ENCODE measurements around the gene NINL.
A peak's percentile ranks its signal among the peaks of the same experiment; 100 is the strongest.

The NINL gene

GRCh38 chr20:25570148-25570530 lies 15.2 kb downstream of the NINL start:
- H3K79me1 ChIP-seq (ENCODE audit: low read length) = peaks cover 20% of the 10 kb centered on the region
- WGBS (ENCODE audit: extremely low coverage, insufficient coverage, low lambda C conversion rate) = no CpG with 5 or more reads among the region's 7 CpGs

GRCh38 chr20:25567286-25567685 lies 18.0 kb downstream of the NINL start:
- H3K27me3 ChIP-seq (ENCODE audit: insufficient read depth, low read length, poor library complexity) = no peaks in the 10 kb centered on the region
- no peak overlapping the region for H3K4me2 ChIP-seq (ENCODE audit: low read length)
- no peak overlapping the region for H2BK15ac ChIP-seq (replicated peaks; ENCODE audit: low read depth)
- no peak overlapping the region for H3K9ac ChIP-seq (ENCODE audit: low read length)
- no peak overlapping the region for H3K4me3 ChIP-seq (ENCODE audit: low read length)
- no peak overlapping the region for H2AK5ac ChIP-seq (ENCODE audit: low read length)
- peaks cover 11% of the 10 kb centered on the region for H3K79me1 ChIP-seq (ENCODE audit: low read length)
- H3K79me2 ChIP-seq (ENCODE audit: control insufficient read depth, insufficient read depth, low read length) = peaks cover 47% of the 10 kb centered on the region
- H2BK120ac ChIP-seq (ENCODE audit: low read depth, low read length) = no peak overlapping the region
- H3K23ac ChIP-seq (ENCODE audit: low read length) = no peak overlapping the region
- H2BK5ac ChIP-seq (ENCODE audit: low read length) = no peak overlapping the region
- no peak overlapping the region for H3K18ac ChIP-seq (ENCODE audit: low read length)
- H3K27ac ChIP-seq (ENCODE audit: low read depth, low read length) = no peak overlapping the region
- DNase-seq = no peak
- H4K5ac ChIP-seq (ENCODE audit: low read length) = no peak overlapping the region
- no CpG with 5 or more reads among the region's 2 CpGs for WGBS (ENCODE audit: extremely low coverage, insufficient coverage, low lambda C conversion rate)
- no peak overlapping the region for H3K4ac ChIP-seq (ENCODE audit: low read depth, low read length)
- no peak overlapping the region for H3K56ac ChIP-seq (ENCODE audit: low read length)
- H4K8ac ChIP-seq (ENCODE audit: low read depth, low read length) = no peak overlapping the region
- peaks cover 6% of the 10 kb centered on the region for H3K4me1 ChIP-seq (ENCODE audit: control insufficient read depth, low read depth, low read length)
- no peaks in the 10 kb centered on the region for H3K36me3 ChIP-seq (ENCODE audit: control insufficient read depth, insufficient read depth, low read length)

More at GRCh38 chr20:25570148-25570530, 15.2 kb downstream of the NINL start:
- H4K5ac ChIP-seq (ENCODE audit: low read length) = no peak overlapping the region
- H3K4ac ChIP-seq (ENCODE audit: low read depth, low read length) = no peak overlapping the region
- H2AK5ac ChIP-seq (ENCODE audit: low read length) = no peak overlapping the region
- H3K18ac ChIP-seq (ENCODE audit: low read length) = no peak overlapping the region
- H3K4me3 ChIP-seq (ENCODE audit: low read length) = no peak overlapping the region
- no peak overlapping the region for H3K56ac ChIP-seq (ENCODE audit: low read length)
- no peak overlapping the region for H4K8ac ChIP-seq (ENCODE audit: low read depth, low read length)
- H3K23ac ChIP-seq (ENCODE audit: low read length) = no peak overlapping the region
- H2BK5ac ChIP-seq (ENCODE audit: low read length) = no peak overlapping the region
- H3K27me3 ChIP-seq (ENCODE audit: insufficient read depth, low read length, poor library complexity) = no peaks in the 10 kb centered on the region
- no peak overlapping the region for H2BK120ac ChIP-seq (ENCODE audit: low read depth, low read length)
- H3K9ac ChIP-seq (ENCODE audit: low read length) = no peak overlapping the region
- H3K79me2 ChIP-seq (ENCODE audit: control insufficient read depth, insufficient read depth, low read length) = peaks cover 55% of the 10 kb centered on the region
- H3K36me3 ChIP-seq (ENCODE audit: control insufficient read depth, insufficient read depth, low read length) = no peaks in the 10 kb centered on the region
- H2BK15ac ChIP-seq (replicated peaks; ENCODE audit: low read depth) = no peak overlapping the region
- no peak overlapping the region for H3K4me2 ChIP-seq (ENCODE audit: low read length)
- no peak overlapping the region for H3K27ac ChIP-seq (ENCODE audit: low read depth, low read length)
- no peak for DNase-seq
- peaks cover 6% of the 10 kb centered on the region for H3K4me1 ChIP-seq (ENCODE audit: control insufficient read depth, low read depth, low read length)

GRCh38 chr20:25566821-25567220 lies 18.5 kb downstream of the NINL start:
- no peak overlapping the region for H3K4me3 ChIP-seq (ENCODE audit: low read length)
- H4K5ac ChIP-seq (ENCODE audit: low read length) = no peak overlapping the region
- DNase-seq = no peak
- peaks cover 8% of the 10 kb centered on the region for H3K79me1 ChIP-seq (ENCODE audit: low read length)
- no peak overlapping the region for H3K23ac ChIP-seq (ENCODE audit: low read length)
- no peak overlapping the region for H2BK15ac ChIP-seq (replicated peaks; ENCODE audit: low read depth)
- H3K9ac ChIP-seq (ENCODE audit: low read length) = no peak overlapping the region
- H2BK5ac ChIP-seq (ENCODE audit: low read length) = no peak overlapping the region
- peaks cover 6% of the 10 kb centered on the region for H3K4me1 ChIP-seq (ENCODE audit: control insufficient read depth, low read depth, low read length)
- H3K36me3 ChIP-seq (ENCODE audit: control insufficient read depth, insufficient read depth, low read length) = no peaks in the 10 kb centered on the region
- H3K4me2 ChIP-seq (ENCODE audit: low read length) = no peak overlapping the region
- H2AK5ac ChIP-seq (ENCODE audit: low read length) = no peak overlapping the region
- no CpG with 5 or more reads among the region's 2 CpGs for WGBS (ENCODE audit: extremely low coverage, insufficient coverage, low lambda C conversion rate)
- H3K18ac ChIP-seq (ENCODE audit: low read length) = no peak overlapping the region
- no peak overlapping the region for H4K8ac ChIP-seq (ENCODE audit: low read depth, low read length)
- H3K27me3 ChIP-seq (ENCODE audit: insufficient read depth, low read length, poor library complexity) = no peaks in the 10 kb centered on the region
- H3K27ac ChIP-seq (ENCODE audit: low read depth, low read length) = no peak overlapping the region
- peaks cover 44% of the 10 kb centered on the region for H3K79me2 ChIP-seq (ENCODE audit: control insufficient read depth, insufficient read depth, low read length)
- H3K4ac ChIP-seq (ENCODE audit: low read depth, low read length) = no peak overlapping the region
- no peak overlapping the region for H2BK120ac ChIP-seq (ENCODE audit: low read depth, low read length)
- no peak overlapping the region for H3K56ac ChIP-seq (ENCODE audit: low read length)

GRCh38 chr20:25565578-25566157 lies 19.7 kb downstream of the NINL start:
- no peak overlapping the region for H2BK15ac ChIP-seq (replicated peaks; ENCODE audit: low read depth)
- H3K4ac ChIP-seq (ENCODE audit: low read depth, low read length) = no peak overlapping the region
- H3K56ac ChIP-seq (ENCODE audit: low read length) = no peak overlapping the region
- peaks cover 6% of the 10 kb centered on the region for H3K79me1 ChIP-seq (ENCODE audit: low read length)
- peaks cover 6% of the 10 kb centered on the region for H3K4me1 ChIP-seq (ENCODE audit: control insufficient read depth, low read depth, low read length)
- H3K18ac ChIP-seq (ENCODE audit: low read length) = no peak overlapping the region
- no peak overlapping the region for H3K9ac ChIP-seq (ENCODE audit: low read length)
- DNase-seq = peak; percentile 52
- no peak overlapping the region for H2BK5ac ChIP-seq (ENCODE audit: low read length)
- H3K79me2 ChIP-seq (ENCODE audit: control insufficient read depth, insufficient read depth, low read length) = peaks cover 40% of the 10 kb centered on the region
- no peaks in the 10 kb centered on the region for H3K36me3 ChIP-seq (ENCODE audit: control insufficient read depth, insufficient read depth, low read length)
- no peak overlapping the region for H2AK5ac ChIP-seq (ENCODE audit: low read length)
- H4K5ac ChIP-seq (ENCODE audit: low read length) = no peak overlapping the region
- no CpG with 5 or more reads among the region's 6 CpGs for WGBS (ENCODE audit: extremely low coverage, insufficient coverage, low lambda C conversion rate)
- H3K23ac ChIP-seq (ENCODE audit: low read length) = no peak overlapping the region
- no peak overlapping the region for H4K8ac ChIP-seq (ENCODE audit: low read depth, low read length)
- no peak overlapping the region for H3K4me2 ChIP-seq (ENCODE audit: low read length)
- no peaks in the 10 kb centered on the region for H3K27me3 ChIP-seq (ENCODE audit: insufficient read depth, low read length, poor library complexity)
- H2BK120ac ChIP-seq (ENCODE audit: low read depth, low read length) = no peak overlapping the region
- no peak overlapping the region for H3K27ac ChIP-seq (ENCODE audit: low read depth, low read length)
- H3K4me3 ChIP-seq (ENCODE audit: low read length) = no peak overlapping the region

- H3K79me2 ChIP-seq (ENCODE audit: control insufficient read depth, insufficient read depth, low read length) = peaks cover 35% of the 10 kb centered on the region
- no peak overlapping the region for H2AK5ac ChIP-seq (ENCODE audit: low read length)
- peaks cover 6% of the 10 kb centered on the region for H3K79me1 ChIP-seq (ENCODE audit: low read length)
- H3K27ac ChIP-seq (ENCODE audit: low read depth, low read length) = no peak overlapping the region
- no peak overlapping the region for H4K8ac ChIP-seq (ENCODE audit: low read depth, low read length)
- no peak overlapping the region for H4K5ac ChIP-seq (ENCODE audit: low read length)
- H3K36me3 ChIP-seq (ENCODE audit: control insufficient read depth, insufficient read depth, low read length) = no peaks in the 10 kb centered on the region
- no peak for DNase-seq
- no CpG with 5 or more reads among the region's 6 CpGs for WGBS (ENCODE audit: extremely low coverage, insufficient coverage, low lambda C conversion rate)
- H2BK15ac ChIP-seq (replicated peaks; ENCODE audit: low read depth) = no peak overlapping the region
- no peak overlapping the region for H3K18ac ChIP-seq (ENCODE audit: low read length)
- H3K4me3 ChIP-seq (ENCODE audit: low read length) = no peak overlapping the region
- no peak overlapping the region for H3K9ac ChIP-seq (ENCODE audit: low read length)
- no peak overlapping the region for H2BK5ac ChIP-seq (ENCODE audit: low read length)
- H3K23ac ChIP-seq (ENCODE audit: low read length) = no peak overlapping the region
- no peak overlapping the region for H3K4ac ChIP-seq (ENCODE audit: low read depth, low read length)
- no peaks in the 10 kb centered on the region for H3K27me3 ChIP-seq (ENCODE audit: insufficient read depth, low read length, poor library complexity)
- peaks cover 6% of the 10 kb centered on the region for H3K4me1 ChIP-seq (ENCODE audit: control insufficient read depth, low read depth, low read length)
- no peak overlapping the region for H2BK120ac ChIP-seq (ENCODE audit: low read depth, low read length)
- no peak overlapping the region for H3K4me2 ChIP-seq (ENCODE audit: low read length)
- H3K56ac ChIP-seq (ENCODE audit: low read length) = no peak overlapping the region
Measured at GRCh38 chr20:25563876-25564275, 21.5 kb downstream of the NINL start.

GRCh38 chr20:25563362-25563761 lies 22.0 kb downstream of the NINL start:
- H2BK5ac ChIP-seq (ENCODE audit: low read length) = no peak overlapping the region
- H3K4me2 ChIP-seq (ENCODE audit: low read length) = no peak overlapping the region
- no peak overlapping the region for H3K18ac ChIP-seq (ENCODE audit: low read length)
- H3K56ac ChIP-seq (ENCODE audit: low read length) = no peak overlapping the region
- H3K36me3 ChIP-seq (ENCODE audit: control insufficient read depth, insufficient read depth, low read length) = no peaks in the 10 kb centered on the region
- H3K79me1 ChIP-seq (ENCODE audit: low read length) = peaks cover 6% of the 10 kb centered on the region
- no peak overlapping the region for H4K5ac ChIP-seq (ENCODE audit: low read length)
- H2BK120ac ChIP-seq (ENCODE audit: low read depth, low read length) = no peak overlapping the region
- DNase-seq = no peak
- H3K4ac ChIP-seq (ENCODE audit: low read depth, low read length) = no peak overlapping the region
- peaks cover 34% of the 10 kb centered on the region for H3K79me2 ChIP-seq (ENCODE audit: control insufficient read depth, insufficient read depth, low read length)
- no peak overlapping the region for H4K8ac ChIP-seq (ENCODE audit: low read depth, low read length)
- H3K4me1 ChIP-seq (ENCODE audit: control insufficient read depth, low read depth, low read length) = peaks cover 6% of the 10 kb centered on the region
- no peak overlapping the region for H3K23ac ChIP-seq (ENCODE audit: low read length)
- H3K4me3 ChIP-seq (ENCODE audit: low read length) = no peak overlapping the region
- H3K27me3 ChIP-seq (ENCODE audit: insufficient read depth, low read length, poor library complexity) = no peaks in the 10 kb centered on the region
- H3K27ac ChIP-seq (ENCODE audit: low read depth, low read length) = no peak overlapping the region
- H2BK15ac ChIP-seq (replicated peaks; ENCODE audit: low read depth) = no peak overlapping the region
- H3K9ac ChIP-seq (ENCODE audit: low read length) = no peak overlapping the region
- no peak overlapping the region for H2AK5ac ChIP-seq (ENCODE audit: low read length)

All from mesendoderm (in vitro differentiated cells).